GM10266 (cell line): ENCODE data around the gene ADGRL3.

ENCODE experiments used
- DNase-seq: peaks from one replicate; pipeline ENCODE4 v3.0.0; 2012; ENCODE audit errors: extremely low spot score
- CTCF ChIP-seq: IDR thresholded peaks from 2 replicates; pipeline ENCODE4 v1.5.1; 2012; ENCODE audit warnings: mild to moderate bottlenecking, low read depth; ENCODE audit not compliant: control insufficient read depth, insufficient read depth; ENCODE audit errors: missing control alignments

Gene ADGRL3

DNA sequence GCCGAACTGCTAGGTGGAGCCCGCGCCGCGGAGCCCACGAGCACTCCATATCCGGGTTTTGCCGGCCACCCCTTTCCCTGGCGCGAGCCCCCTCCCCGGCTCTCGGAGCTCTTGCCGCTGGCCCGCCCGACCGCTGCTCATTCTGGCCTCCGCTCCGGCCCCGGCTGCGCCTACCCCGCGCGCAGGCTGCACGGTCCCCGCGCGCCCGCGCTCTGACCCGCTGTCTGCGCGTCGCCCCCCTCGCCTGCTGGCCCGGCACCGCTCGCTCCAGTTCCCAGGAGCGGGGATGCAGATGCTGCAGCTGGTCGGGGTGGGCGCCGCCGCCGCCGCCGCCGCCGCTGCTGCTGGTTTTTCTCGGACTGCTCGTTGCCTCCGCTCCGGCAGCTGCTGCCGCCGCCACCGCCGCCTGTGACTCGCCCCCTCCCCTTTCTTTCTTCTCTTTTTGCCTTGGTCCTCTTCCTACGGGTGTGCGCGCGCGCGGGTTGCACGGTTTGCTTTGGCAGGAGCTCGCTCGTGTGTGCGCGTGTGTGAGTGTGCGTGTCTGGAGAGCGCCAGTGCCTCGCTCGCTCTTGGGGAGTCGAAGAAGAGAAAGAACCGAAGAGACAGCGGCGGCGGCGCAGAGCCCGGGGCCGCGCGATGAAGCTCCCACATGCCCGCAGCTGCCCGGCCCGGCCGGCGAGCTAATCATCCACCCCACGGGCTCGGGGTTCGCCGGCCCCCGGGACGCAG is at the start of gene ADGRL3:
TSS of gene ADGRL3 (plus strand) at position 140 of the 729 bp plus-strand sequence.
- no peak for TF ChIP-seq CTCF
- DNase-seq, result peak; percentile 13

DNA sequence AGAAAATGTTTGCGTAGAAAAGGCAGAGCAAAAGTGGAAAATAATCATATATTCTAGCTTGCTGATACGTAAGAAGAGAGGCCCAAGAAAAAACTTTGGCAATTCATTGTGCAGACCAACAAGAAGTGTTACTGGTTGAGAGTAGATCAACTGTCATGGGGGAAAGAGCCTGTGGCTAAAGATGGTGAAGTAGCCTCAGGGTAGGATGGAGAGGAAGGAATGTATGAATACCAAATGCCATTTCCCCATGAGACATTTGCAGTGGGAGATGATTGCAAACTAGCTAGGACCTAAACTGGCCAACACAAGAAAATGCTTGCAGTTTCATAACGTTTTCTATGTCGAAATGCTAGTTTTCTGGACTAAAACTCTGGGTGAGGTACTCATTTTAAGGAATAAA is 47.7 kb upstream of the ADGRL3 start:
- TF ChIP-seq CTCF, result no peak
- no peak for DNase-seq

DNA sequence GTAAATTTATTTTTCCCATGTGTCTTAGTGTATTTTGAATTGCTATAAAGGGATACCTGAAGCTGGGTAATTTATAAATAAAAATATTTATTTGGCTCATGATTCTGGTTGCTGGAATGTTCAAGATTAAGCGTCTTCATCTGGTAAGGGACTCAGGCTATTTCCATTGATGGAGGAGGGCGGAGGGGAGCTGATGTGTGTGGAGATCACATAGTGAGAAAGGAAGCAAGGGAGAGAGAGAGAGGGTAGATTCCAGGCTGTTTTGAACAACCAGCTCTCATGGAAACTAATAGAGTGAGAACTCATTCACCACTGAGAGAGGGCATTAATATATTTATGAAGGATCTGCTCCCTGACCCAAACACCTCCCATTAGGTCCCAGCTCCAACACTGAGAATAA is 39.6 kb upstream of the ADGRL3 start:
- no peak for TF ChIP-seq CTCF

DNA sequence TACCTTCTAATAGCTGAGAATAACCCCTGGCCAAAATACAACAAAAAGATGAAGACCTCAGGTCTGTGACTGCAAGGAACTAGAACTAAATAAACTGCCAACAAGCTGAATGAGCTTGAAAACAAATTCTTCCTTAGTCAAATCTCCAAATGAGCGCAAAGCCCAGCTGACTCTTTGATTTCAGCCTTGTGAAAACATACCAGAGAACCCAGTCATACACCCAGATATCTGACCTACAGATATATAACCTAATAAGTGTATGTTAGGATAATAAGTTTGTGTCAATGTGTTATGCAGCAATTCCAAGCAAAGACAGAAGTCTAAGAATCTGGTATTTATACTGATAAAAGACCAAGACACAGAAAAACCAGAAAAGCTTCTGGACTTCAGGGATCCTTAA is 38.0 kb upstream of the ADGRL3 start:
- no peak for DNase-seq
- no peak for TF ChIP-seq CTCF

More for the DNA sequence above, 39.6 kb upstream of the ADGRL3 start:
- DNase-seq, result no peak

DNA sequence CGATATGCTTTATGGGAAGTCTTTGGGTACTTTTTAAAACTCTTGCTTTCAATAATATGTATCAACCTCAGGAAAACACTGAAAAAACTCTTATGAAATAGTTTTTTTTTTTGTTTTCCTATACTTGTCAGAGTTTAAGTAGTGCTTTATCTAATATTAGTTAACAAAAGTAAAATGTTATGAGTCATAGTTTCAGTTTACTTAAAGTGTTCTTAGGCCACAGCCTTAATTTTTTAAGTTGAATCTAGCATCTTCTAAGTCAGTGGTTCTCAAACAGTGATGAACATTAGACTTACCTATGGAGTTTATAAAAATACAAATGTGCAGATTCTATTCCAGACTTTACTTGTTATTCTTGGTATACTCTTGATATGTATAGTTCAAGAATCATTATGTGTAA is 26.3 kb upstream of the ADGRL3 start:
- DNase-seq, result no peak
- no peak for TF ChIP-seq CTCF

DNA sequence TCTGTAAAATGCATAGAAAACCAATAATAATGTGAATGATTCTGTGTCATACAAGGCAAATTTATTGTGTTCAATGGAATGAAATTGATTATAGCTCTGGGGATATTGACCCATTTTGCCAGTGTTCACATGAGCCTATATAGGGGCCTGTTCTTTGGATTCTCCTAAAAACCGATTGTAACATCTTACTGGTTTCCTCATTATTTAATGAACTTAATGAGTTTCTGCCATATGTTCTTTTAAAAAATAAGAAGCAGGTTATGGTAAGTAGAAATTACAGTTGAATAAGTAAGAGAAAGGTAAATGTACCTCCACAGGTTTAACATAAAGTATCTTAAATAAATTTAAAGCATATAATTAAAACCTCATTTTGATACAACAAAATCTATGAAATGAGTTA is 24.6 kb upstream of the ADGRL3 start:
- no peak for DNase-seq
- no peak for TF ChIP-seq CTCF

GRCh38 chr4:61177367-61177766 is 22.8 kb upstream of the ADGRL3 start:
- no peak for DNase-seq
- TF ChIP-seq CTCF, result no peak
